Measurements from ENCODE around the gene RO60. TPM values are rescaled to one million over a fixed set of nuclear protein-coding genes. Genes with fewer than 3 reads are reported as not detected.

The RO60 gene
- total RNA-seq, result 341 TPM

DNA sequence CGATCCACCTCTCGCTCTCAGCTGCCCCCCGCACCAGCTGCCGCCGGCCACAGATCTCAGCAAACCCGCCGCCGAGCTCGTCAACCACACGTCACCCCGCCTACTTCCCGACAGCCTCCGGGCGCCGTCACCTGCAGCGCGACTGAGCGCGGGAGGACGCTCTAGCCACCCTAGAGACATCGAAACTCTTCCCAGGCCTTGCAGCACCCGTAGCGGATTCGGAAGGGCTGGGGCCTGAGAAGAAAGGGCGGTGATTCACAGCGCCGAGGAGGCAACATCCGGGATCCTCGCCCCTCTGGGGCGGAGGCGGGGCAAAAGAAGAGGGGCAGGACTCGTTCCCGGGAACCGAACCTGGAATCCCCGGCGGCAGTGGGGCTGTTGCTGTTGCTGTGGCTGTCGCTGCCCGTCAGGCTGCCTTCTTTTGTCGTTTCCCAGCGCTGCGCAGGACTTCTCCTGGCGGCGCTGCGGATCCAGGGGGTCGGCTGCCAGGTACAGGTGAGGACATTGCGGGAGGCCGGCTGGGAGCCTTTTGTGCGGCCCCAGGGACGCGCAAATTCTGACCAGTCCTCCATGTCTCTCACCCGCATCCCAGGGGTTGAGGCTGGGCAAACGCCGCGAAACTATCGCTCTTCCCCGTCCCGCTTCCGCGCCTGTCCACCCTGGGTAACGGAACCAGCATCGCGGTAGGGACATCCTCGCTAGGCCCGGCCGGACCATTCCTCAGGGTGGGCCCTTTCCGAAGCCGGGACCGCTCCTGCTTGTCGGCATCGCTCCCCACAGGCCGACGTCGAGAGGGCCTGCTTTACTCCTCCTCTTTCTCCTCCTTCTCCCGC is at the start of gene RO60, which contains the start of gene UCHL5:
RO60 (plus strand) TSS at position 331 of the 833 bp plus-strand sequence. CDS start 9,443 bp downstream, outside the sequence.
UCHL5 (minus strand) TSS at position 79 of the 833 bp plus-strand sequence. CDS start 100 bp downstream, outside the sequence.

DNA sequence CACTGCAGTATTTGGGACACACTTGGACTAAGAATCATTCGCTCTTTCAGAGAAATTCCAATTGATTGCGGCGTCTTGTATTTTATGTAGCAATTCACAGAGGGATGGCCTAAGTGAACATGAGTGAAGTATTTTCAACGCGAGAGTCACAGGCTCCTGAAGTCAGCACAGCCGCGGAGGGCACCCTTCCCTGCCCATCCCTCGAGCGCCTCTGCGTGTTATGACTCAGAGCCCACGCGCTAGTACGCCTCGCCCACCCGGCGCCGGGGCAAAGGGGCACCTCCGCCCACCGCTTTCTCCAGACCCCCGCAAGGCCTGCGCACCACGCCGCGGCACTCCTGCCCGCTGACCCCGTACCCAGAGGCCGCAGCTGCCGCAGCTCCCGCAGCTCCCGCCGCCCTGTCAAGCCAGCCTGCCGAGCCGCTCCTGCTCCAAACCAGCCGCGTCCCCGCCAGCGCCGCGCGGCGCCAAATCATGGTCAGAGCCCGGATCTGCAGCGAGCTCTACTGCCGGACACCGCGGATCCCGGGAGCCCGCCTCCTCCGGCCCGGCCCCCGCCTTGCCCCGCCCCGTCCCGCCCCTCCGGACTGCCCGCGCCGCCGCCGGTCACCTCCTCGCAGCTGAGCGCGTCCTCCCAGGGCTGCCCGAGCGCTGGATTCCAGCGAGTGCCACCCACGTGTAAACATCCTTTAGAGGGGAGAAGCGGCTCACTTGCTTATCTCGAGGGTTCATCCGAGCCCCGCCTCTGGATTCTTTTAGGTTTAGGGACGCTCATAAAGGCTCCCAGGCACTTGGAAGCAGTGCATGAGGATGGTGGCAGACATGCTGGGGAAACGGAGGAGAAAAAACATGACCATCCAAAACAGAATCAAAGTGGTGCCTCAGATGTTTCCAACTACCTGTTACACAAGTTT is 45.8 kb downstream of the RO60 start, which contains the start of gene GLRX2:
GLRX2 (minus strand) TSS at position 508 of the 914 bp plus-strand sequence; CDS start at position 476, 32 bp downstream.

Small RNA genes lying within 50 kb of the gene (small RNA-seq; reads per million reads assigned to genes)
- gene SCARNA18B (ENCODE audit: low replicate concordance), result not detected

Other genes with a start within 250 kb of the RO60 start
- 73.6 TPM for gene UCHL5, start 252 bp upstream of the RO60 start, total RNA-seq
- 11.6 TPM for gene GLRX2, start 45.8 kb downstream of the RO60 start, total RNA-seq
- gene CDC73, start 62.4 kb downstream of the RO60 start, total RNA-seq, result 58.5 TPM
- 105 TPM for gene B3GALT2, start 127.0 kb downstream of the RO60 start, total RNA-seq